HepG2 (cell line): ENCODE results near the gene SYNM. TPM values are rescaled to one million over a fixed set of nuclear protein-coding genes. Genes with fewer than 3 reads are reported as not detected.

Experiments used
- ARID2 ChIP-seq: sonication (generic); formaldehyde crosslinking; IDR thresholded peaks from 2 replicates; pipeline ENCODE4 v1.8.1; 2022; ENCODE audit warnings: mild to moderate bottlenecking, missing genetic modification reagents, borderline replicate concordance
- HOXA3 ChIP-seq: sonication (generic); formaldehyde crosslinking; IDR thresholded peaks from 2 replicates; pipeline ENCODE4 v1.5.0; 2020; ENCODE audit warnings: missing genetic modification reagents
- PHF21A ChIP-seq: sonication (generic); formaldehyde crosslinking; IDR thresholded peaks from 2 replicates; pipeline ENCODE4 v1.5.0; 2020; ENCODE audit warnings: mild to moderate bottlenecking, missing genetic modification reagents
- PHF8 ChIP-seq: sonication (generic); formaldehyde crosslinking; IDR thresholded peaks from 2 replicates; pipeline ENCODE4 v1.5.0; 2020; ENCODE audit warnings: missing genetic modification reagents
- RXRA ChIP-seq: sonication (generic); formaldehyde crosslinking; IDR thresholded peaks from 2 replicates; pipeline ENCODE4 v1.5.1; 2020; ENCODE audit warnings: missing genetic modification reagents
- SRSF9 ChIP-seq: fragments of 200-400 bp; formaldehyde crosslinking; IDR thresholded peaks from 2 replicates; pipeline ENCODE4 v1.6.1; 2018; ENCODE audit warnings: borderline replicate concordance, mild to moderate bottlenecking, low read depth, low read length; ENCODE audit not compliant: insufficient read depth, poor library complexity, severe bottlenecking
- TAF1 ChIP-seq: sonication (generic); formaldehyde crosslinking; IDR thresholded peaks from 2 replicates; pipeline ENCODE4 v1.4.0; 2020; ENCODE audit warnings: missing genetic modification reagents
- ZNF180 ChIP-seq: sonication (generic); formaldehyde crosslinking; IDR thresholded peaks from 2 replicates; pipeline ENCODE4 v1.4.0; 2020; ENCODE audit warnings: low read depth, missing genetic modification reagents, borderline replicate concordance
- ZNF333 ChIP-seq: sonication (generic); formaldehyde crosslinking; IDR thresholded peaks from 2 replicates; pipeline ENCODE4 v1.4.0; 2020; ENCODE audit warnings: mild to moderate bottlenecking, missing genetic modification reagents, borderline replicate concordance
- polyA plus RNA-seq, 8 experiments: library from polyadenylated mRNA; depleted of rRNA in 3 of 8; stranded (reverse) in 7 of 8; unstranded in 1 of 8; fragments of >200 nt; fragmentation: Illumina TruSeq in 4 of 8; extraction: Trizol in 4 of 8; gene quantifications; 2 replicates each; pipeline versions ENCODE4 v1.2.1 to v1.2.3, GENCODE V29; 2011 to 2016; ENCODE audit warnings: low read depth in 4 of 8, missing spikeins in 1 of 8, mixed read lengths in 1 of 8; ENCODE audit not compliant: insufficient read depth in 1 of 8
- total RNA-seq, 5 experiments: library from RNA; depleted of rRNA; stranded (reverse); fragments of >200 nt; fragmentation: Illumina TruSeq; extraction: Trizol; gene quantifications; 2 replicates each; pipeline ENCODE4 v1.2.3, GENCODE V29; 2016; ENCODE audit warnings: low read depth in 1 of 5
- TF ChIP-seq, protein P1 (sequence below): sonication (generic); formaldehyde crosslinking; IDR thresholded peaks from 2 replicates; pipeline ENCODE4 v1.5.0; 2020; ENCODE audit warnings: mild to moderate bottlenecking, missing genetic modification reagents
- TF ChIP-seq, protein P2 (sequence below): IDR thresholded peaks from 2 replicates; pipeline ENCODE4 v1.6.1; 2016; ENCODE audit warnings: low read depth, borderline replicate concordance
- TF ChIP-seq, protein P3 (sequence below): sonication (generic); formaldehyde crosslinking; IDR thresholded peaks from 2 replicates; pipeline ENCODE4 v1.5.0; 2020; ENCODE audit warnings: mild to moderate bottlenecking, missing genetic modification reagents, borderline replicate concordance
- TF ChIP-seq, protein P4 (sequence below): sonication (generic); formaldehyde crosslinking; IDR thresholded peaks from 2 replicates; pipeline ENCODE4 v1.8.0; 2023; ENCODE audit warnings: mild to moderate bottlenecking, missing genetic modification reagents
- TF ChIP-seq, protein P5 (sequence below): sonication (generic); formaldehyde crosslinking; IDR thresholded peaks from 2 replicates; pipeline ENCODE4 v1.4.0; 2020; ENCODE audit warnings: mild to moderate bottlenecking, missing genetic modification reagents, borderline replicate concordance
- TF ChIP-seq, protein P6 (sequence below): sonication (generic); formaldehyde crosslinking; IDR thresholded peaks from 2 replicates; pipeline ENCODE4 v1.5.1; 2020; ENCODE audit warnings: mild to moderate bottlenecking, missing genetic modification reagents

The SYNM gene
- total and polyA plus RNA-seq, 2 of the 13 experiments (the other 11 are each of a cell fraction or from before 2014, with no cell fraction given), result 1.1 to 3.7 TPM

DNA sequence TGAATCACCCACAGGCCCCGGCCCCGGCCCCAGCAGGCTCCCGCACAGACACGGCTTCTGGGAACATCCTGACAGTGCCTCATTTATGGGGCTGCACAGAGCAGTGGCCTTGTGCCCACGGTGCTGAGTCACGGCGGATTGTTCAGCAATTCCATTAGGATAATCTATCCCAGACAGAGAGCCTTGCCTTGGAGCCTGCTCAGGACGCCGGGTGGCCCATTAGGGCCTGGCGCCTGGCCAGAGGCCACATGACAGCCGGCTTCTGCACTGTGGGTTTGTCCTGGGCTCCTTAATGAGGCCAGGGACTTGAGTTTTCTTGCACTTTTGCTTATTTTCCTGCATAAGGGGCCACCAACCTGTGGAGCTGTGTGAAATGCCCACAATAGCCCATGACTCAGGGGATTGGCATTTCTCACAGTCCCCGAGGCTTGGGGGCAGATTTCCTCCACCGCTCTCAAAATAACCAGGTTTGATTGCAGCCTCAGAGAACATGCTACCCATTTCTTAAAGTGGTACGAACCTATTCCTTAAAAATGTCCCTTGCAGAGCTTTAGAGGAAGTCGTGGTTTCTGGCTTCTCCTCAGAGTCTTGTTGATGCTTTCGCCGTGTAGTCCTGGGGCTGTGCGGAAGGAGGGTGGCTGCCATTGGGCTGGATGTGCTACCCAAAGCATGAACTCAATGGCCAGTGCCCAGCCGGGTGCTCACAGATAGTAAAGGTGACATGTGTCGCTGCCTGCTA is 19.0 kb downstream of the SYNM start (continued):
- TF ChIP-seq ZNF180 (CRISPR knock-in tag) (no peak), HOXA3 (CRISPR knock-in tag) (peak; percentile 28; the same call in 1 of the 2 replicates), ARID2 (no peak), ZNF333 (CRISPR knock-in tag) (no peak), RXRA (0 out of 2 replicates have a peak, but pooled peaks have one; percentile 44), PHF21A (CRISPR knock-in tag) (peak; percentile 56; the same call in 1 of the 2 replicates), PHF8 (no peak), SRSF9 (no peak), TAF1 (CRISPR knock-in tag) (no peak)
- TF ChIP-seq, protein P1, sequence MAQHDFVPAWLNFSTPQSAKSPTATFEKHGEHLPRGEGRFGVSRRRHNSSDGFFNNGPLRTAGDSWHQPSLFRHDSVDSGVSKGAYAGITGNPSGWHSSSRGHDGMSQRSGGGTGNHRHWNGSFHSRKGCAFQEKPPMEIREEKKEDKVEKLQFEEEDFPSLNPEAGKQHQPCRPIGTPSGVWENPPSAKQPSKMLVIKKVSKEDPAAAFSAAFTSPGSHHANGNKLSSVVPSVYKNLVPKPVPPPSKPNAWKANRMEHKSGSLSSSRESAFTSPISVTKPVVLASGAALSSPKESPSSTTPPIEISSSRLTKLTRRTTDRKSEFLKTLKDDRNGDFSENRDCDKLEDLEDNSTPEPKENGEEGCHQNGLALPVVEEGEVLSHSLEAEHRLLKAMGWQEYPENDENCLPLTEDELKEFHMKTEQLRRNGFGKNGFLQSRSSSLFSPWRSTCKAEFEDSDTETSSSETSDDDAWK (CRISPR knock-in tag), result no peak
- TF ChIP-seq, protein P2, sequence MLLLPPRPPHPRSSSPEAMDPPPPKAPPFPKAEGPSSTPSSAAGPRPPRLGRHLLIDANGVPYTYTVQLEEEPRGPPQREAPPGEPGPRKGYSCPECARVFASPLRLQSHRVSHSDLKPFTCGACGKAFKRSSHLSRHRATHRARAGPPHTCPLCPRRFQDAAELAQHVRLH, result 0 out of 2 replicates have a peak, but pooled peaks have one; percentile 34
- TF ChIP-seq, protein P3, sequence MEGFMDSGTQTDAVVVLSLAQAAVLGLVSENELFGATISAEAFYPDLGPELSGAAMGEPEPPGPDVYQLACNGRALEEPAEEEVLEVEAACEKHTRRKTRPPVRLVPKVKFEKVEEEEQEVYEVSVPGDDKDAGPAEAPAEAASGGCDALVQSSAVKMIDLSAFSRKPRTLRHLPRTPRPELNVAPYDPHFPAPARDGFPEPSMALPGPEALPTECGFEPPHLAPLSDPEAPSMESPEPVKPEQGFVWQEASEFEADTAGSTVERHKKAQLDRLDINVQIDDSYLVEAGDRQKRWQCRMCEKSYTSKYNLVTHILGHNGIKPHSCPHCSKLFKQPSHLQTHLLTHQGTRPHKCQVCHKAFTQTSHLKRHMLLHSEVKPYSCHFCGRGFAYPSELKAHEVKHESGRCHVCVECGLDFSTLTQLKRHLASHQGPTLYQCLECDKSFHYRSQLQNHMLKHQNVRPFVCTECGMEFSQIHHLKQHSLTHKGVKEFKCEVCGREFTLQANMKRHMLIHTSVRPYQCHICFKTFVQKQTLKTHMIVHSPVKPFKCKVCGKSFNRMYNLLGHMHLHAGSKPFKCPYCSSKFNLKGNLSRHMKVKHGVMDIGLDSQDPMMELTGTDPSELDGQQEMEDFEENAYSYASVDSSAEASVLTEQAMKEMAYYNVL, result no peak
- TF ChIP-seq, protein P4, sequence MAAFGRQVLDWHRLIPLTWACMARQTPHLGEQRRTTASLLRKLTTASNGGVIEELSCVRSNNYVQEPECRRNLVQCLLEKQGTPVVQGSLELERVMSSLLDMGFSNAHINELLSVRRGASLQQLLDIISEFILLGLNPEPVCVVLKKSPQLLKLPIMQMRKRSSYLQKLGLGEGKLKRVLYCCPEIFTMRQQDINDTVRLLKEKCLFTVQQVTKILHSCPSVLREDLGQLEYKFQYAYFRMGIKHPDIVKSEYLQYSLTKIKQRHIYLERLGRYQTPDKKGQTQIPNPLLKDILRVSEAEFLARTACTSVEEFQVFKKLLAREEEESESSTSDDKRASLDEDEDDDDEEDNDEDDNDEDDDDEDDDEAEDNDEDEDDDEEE, result no peak
- TF ChIP-seq, protein P5, sequence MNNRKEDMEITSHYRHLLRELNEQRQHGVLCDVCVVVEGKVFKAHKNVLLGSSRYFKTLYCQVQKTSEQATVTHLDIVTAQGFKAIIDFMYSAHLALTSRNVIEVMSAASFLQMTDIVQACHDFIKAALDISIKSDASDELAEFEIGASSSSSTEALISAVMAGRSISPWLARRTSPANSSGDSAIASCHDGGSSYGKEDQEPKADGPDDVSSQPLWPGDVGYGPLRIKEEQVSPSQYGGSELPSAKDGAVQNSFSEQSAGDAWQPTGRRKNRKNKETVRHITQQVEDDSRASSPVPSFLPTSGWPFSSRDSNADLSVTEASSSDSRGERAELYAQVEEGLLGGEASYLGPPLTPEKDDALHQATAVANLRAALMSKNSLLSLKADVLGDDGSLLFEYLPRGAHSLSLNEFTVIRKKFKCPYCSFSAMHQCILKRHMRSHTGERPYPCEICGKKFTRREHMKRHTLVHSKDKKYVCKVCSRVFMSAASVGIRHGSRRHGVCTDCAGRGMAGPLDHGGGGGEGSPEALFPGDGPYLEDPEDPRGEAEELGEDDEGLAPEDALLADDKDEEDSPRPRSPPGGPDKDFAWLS (CRISPR knock-in tag), result no peak
- TF ChIP-seq, protein P6, sequence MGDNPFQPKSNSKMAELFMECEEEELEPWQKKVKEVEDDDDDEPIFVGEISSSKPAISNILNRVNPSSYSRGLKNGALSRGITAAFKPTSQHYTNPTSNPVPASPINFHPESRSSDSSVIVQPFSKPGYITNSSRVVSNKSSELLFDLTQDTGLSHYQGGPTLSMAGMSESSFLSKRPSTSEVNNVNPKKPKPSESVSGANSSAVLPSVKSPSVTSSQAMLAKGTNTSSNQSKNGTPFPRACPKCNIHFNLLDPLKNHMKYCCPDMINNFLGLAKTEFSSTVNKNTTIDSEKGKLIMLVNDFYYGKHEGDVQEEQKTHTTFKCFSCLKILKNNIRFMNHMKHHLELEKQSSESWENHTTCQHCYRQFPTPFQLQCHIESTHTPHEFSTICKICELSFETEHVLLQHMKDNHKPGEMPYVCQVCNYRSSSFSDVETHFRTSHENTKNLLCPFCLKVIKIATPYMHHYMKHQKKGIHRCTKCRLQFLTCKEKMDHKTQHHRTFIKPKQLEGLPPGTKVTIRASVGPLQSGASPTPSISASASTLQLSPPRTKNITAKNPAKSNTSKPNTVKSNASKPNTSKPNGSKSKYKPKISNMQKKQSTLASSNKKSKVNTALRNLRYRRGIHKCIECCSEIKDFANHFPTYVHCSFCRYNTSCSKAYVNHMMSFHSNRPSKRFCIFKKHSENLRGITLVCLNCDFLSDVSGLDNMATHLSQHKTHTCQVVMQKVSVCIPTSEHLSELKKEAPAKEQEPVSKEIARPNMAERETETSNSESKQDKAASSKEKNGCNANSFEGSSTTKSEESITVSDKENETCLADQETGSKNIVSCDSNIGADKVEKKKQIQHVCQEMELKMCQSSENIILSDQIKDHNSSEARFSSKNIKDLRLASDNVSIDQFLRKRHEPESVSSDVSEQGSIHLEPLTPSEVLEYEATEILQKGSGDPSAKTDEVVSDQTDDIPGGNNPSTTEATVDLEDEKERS, result no peak
